Keratinocyte (primary cell): Measurements from ENCODE around the gene THRB. TPM values are rescaled to one million over a fixed set of nuclear protein-coding genes. Genes with fewer than 3 reads are reported as not detected.

ENCODE experiments used
- DNase-seq: peaks from one replicate; pipeline ENCODE4 v3.0.0-alpha.2; 2011; ENCODE audit warnings: low read depth, missing footprints, low spot score
- FAIRE-seq: peaks from 2 replicates; lab custom pipeline; 2011; peaks lifted over from hg19 to GRCh38; lab: Jason Lieb, UNC
- H2AFZ ChIP-seq: 2 replicates; pipeline ENCODE4 v1.6.0; 2012; ENCODE audit warnings: low read length, control low read depth, inconsistent platforms; ENCODE audit not compliant: control insufficient read depth
- H3K27ac ChIP-seq: 2 replicates; pipeline ENCODE4 v1.5.1; 2011; ENCODE audit warnings: low read length; ENCODE audit not compliant: control insufficient read depth, insufficient read depth
- H3K27me3 ChIP-seq: 3 replicates; pipeline ENCODE4 v1.6.0; 2011; ENCODE audit warnings: low read length; ENCODE audit not compliant: control insufficient read depth, insufficient read depth; ENCODE audit errors: extremely low read depth
- H3K36me3 ChIP-seq, 2 experiments: 2 replicates in 1 of 2; 3 replicates in 1 of 2; pipeline ENCODE4 v1.5.1; 2011; ENCODE audit warnings: low read length in 2 of 2, mild to moderate bottlenecking in 1 of 2; ENCODE audit not compliant: control insufficient read depth in 2 of 2, insufficient read depth in 2 of 2; ENCODE audit errors: extremely low read depth in 1 of 2
- H3K4me1 ChIP-seq: 3 replicates; pipeline ENCODE4 v1.5.1; 2011; ENCODE audit warnings: low read length; ENCODE audit not compliant: control insufficient read depth, insufficient read depth; ENCODE audit errors: extremely low read depth
- H3K4me2 ChIP-seq: 3 replicates; pipeline ENCODE4 v1.6.0; 2011; ENCODE audit warnings: low read depth, low read length; ENCODE audit not compliant: control insufficient read depth, insufficient read depth; ENCODE audit errors: extremely low read depth
- H3K4me3 ChIP-seq, 3 experiments: fragments of 200-600 bp in 1 of 3; sonication (generic) in 1 of 3; 2 replicates in 2 of 3; 3 replicates in 1 of 3; pipeline ENCODE4 v1.5.1; 2011 to 2016; ENCODE audit warnings: low read length in 3 of 3, mild to moderate bottlenecking in 3 of 3, control low read depth in 2 of 3, inconsistent platforms in 1 of 3, low read depth in 1 of 3, mixed read lengths in 1 of 3, mixed run types in 1 of 3, moderate library complexity in 1 of 3; ENCODE audit not compliant: control insufficient read depth in 2 of 3, insufficient read depth in 2 of 3; ENCODE audit errors: extremely low read depth in 1 of 3
- H3K79me2 ChIP-seq: 2 replicates; pipeline ENCODE4 v1.6.0; 2012; ENCODE audit warnings: low read length; ENCODE audit not compliant: control insufficient read depth, insufficient read depth
- H3K9ac ChIP-seq: 3 replicates; pipeline ENCODE4 v1.6.0; 2011; ENCODE audit warnings: low read length; ENCODE audit not compliant: control insufficient read depth, insufficient read depth; ENCODE audit errors: extremely low read depth
- H3K9me1 ChIP-seq: 3 replicates; pipeline ENCODE4 v1.6.0; 2011; ENCODE audit warnings: low read length; ENCODE audit not compliant: control insufficient read depth, insufficient read depth; ENCODE audit errors: extremely low read depth
- H3K9me3 ChIP-seq: 2 replicates; pipeline ENCODE4 v1.5.1; 2012; ENCODE audit warnings: low read depth, low read length; ENCODE audit not compliant: control insufficient read depth
- H4K20me1 ChIP-seq: 3 replicates; pipeline ENCODE4 v1.6.0; 2011; ENCODE audit warnings: low read length; ENCODE audit not compliant: control insufficient read depth, insufficient read depth; ENCODE audit errors: extremely low read depth
- EZH2 ChIP-seq: IDR thresholded peaks from one replicate; pipeline ENCODE4 v1.6.1; 2012; ENCODE audit warnings: inconsistent platforms, mild to moderate bottlenecking, low read length, moderate library complexity
- dilution Hi-C: fragments of 300-500 bp; cut with MboI; formaldehyde crosslinking; loops from one replicate; pipeline ENCODE4 v1.7.0; 2020; ENCODE audit warnings: low sequenced_read_pairs; ENCODE audit not compliant: extremely low pct_ligation_motif_present
- polyA plus RNA-seq, 5 experiments: library from polyadenylated mRNA; depleted of rRNA in 3 of 5; stranded (reverse) in 3 of 5; stranded (forward) in 1 of 5; unstranded in 1 of 5; fragments of >200 nt; gene quantifications; 1 replicate in 1 of 5; 2 replicates in 3 of 5; 3 replicates in 1 of 5; pipeline versions ENCODE4 v1.2.1 to v1.2.3, GENCODE V29; 2011 to 2012; ENCODE audit warnings: missing spikeins in 2 of 5, low read depth in 1 of 5, low replicate concordance in 1 of 5
- TF ChIP-seq, protein P1 (sequence below), 3 experiments: IDR thresholded peaks in 1 of 3; conservative IDR thresholded peaks in 1 of 3; optimal IDR thresholded peaks in 1 of 3; 2 replicates in 2 of 3; 3 replicates in 1 of 3; pipeline versions ENCODE3 to v1.5.1; 2011; ENCODE audit warnings: low read length in 3 of 3, mild to moderate bottlenecking in 3 of 3, moderate library complexity in 2 of 3, control low read depth in 1 of 3, inconsistent platforms in 1 of 3; ENCODE audit not compliant: insufficient read depth in 2 of 3; ENCODE audit errors: extremely low read depth in 1 of 3

The THRB gene
- polyA plus RNA-seq, 1 donor (not counting 4 experiments of a cell fraction or from before 2014, with no cell fraction given): 2.6 TPM

DNA sequence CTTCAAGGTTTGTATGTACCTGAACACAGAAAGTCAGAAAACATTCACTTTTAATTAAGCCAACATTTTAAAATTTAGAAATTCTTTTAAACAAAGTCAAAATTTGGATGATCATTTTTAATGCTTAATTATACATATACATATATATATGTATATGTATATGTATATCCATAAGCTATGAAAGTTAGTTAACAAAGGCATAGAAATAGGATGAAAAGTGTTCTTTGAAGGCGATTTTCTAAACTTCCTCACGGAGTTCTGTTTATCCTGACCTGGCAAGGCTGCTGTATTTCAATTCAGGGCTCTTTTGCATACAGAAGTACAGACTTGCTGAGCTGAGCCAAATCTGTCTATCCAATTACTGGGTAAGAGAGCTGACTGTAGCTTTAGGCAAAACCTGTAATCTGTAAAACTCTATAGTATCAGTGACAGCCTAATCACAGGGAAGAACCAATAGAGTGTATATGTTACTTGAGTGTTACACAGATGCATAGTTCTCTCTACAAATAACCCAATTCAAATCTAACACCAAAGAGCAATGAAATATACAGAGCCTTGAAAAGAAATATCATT lies 32.1 kb upstream of the THRB start:
- TF ChIP-seq EZH2: no peak
- TF ChIP-seq, protein P1, sequence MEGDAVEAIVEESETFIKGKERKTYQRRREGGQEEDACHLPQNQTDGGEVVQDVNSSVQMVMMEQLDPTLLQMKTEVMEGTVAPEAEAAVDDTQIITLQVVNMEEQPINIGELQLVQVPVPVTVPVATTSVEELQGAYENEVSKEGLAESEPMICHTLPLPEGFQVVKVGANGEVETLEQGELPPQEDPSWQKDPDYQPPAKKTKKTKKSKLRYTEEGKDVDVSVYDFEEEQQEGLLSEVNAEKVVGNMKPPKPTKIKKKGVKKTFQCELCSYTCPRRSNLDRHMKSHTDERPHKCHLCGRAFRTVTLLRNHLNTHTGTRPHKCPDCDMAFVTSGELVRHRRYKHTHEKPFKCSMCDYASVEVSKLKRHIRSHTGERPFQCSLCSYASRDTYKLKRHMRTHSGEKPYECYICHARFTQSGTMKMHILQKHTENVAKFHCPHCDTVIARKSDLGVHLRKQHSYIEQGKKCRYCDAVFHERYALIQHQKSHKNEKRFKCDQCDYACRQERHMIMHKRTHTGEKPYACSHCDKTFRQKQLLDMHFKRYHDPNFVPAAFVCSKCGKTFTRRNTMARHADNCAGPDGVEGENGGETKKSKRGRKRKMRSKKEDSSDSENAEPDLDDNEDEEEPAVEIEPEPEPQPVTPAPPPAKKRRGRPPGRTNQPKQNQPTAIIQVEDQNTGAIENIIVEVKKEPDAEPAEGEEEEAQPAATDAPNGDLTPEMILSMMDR (optimal IDR thresholded peaks at IDR 0.05 in 1 of 3, IDR thresholded peaks at IDR 0.05 in 1 of 3, conservative IDR thresholded peaks at IDR 0.05 in 1 of 3; ENCODE audit: extremely low read depth in 1 of 3, insufficient read depth in 2 of 3, low read length in 3 of 3): no peak
- H3K9me1 ChIP-seq: no peaks in the 10 kb centered on the region
- no peak overlapping the region for H3K9ac ChIP-seq
- H3K79me2 ChIP-seq: no peaks in the 10 kb centered on the region
- FAIRE-seq (no peak), DNase-seq (no peak)
- H4K20me1 ChIP-seq: no peaks in the 10 kb centered on the region
- no peak overlapping the region for H3K27ac ChIP-seq
- H3K4me2 ChIP-seq: no peak overlapping the region
- dilution Hi-C loops: no loop called here
- no peaks in the 10 kb centered on the region for H3K9me3 ChIP-seq
- peaks cover 13% of the 10 kb centered on the region for H3K4me1 ChIP-seq
- H3K4me3 ChIP-seq: no peak overlapping the region
- peaks cover 6% of the 10 kb centered on the region for H3K27me3 ChIP-seq
- no peak overlapping the region for H2AFZ ChIP-seq
- no peaks in the 10 kb centered on the region for H3K36me3 ChIP-seq

DNA sequence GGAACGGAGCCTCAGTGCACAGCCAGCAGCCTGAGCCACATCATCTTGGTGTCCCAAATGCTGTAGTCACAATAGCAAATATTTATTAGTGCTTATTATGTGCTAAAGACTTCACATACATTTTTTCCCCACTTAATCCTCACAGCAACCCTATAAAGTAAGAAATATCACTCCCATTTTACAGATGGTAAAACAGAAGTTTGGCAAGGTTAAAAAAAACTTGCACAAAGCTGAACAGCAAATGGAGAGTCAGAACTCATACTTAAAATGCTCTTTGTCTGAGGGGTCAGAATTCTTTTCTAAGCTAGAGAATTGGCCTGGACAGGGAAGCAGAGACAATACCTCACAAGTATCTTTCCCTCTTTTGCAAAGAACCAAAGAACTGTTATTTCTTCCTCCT lies 30.9 kb upstream of the THRB start:
- dilution Hi-C loops: no loop called here
- Histone ChIP-seq H3K4me3 (no peak overlapping the region), H4K20me1 (no peaks in the 10 kb centered on the region), H2AFZ (no peak overlapping the region), H3K27ac (no peak overlapping the region), H3K79me2 (no peaks in the 10 kb centered on the region), H3K9me1 (no peaks in the 10 kb centered on the region), H3K36me3 (no peaks in the 10 kb centered on the region), H3K27me3 (peaks cover 6% of the 10 kb centered on the region), H3K9me3 (no peaks in the 10 kb centered on the region), H3K4me1 (peaks cover 16% of the 10 kb centered on the region), H3K4me2 (no peak overlapping the region), H3K9ac (no peak overlapping the region)
- DNase-seq (no peak), FAIRE-seq (no peak)
- TF ChIP-seq, protein P1 (optimal IDR thresholded peaks at IDR 0.05 in 1 of 3, IDR thresholded peaks at IDR 0.05 in 1 of 3, conservative IDR thresholded peaks at IDR 0.05 in 1 of 3; ENCODE audit: extremely low read depth in 1 of 3, insufficient read depth in 2 of 3, low read length in 3 of 3): no peak
- no peak for TF ChIP-seq EZH2
